Measurements from ENCODE around the gene C20orf173. TPM values are rescaled to one million over a fixed set of nuclear protein-coding genes. Genes with fewer than 3 reads are reported as not detected.

The C20orf173 gene
- total and polyA plus RNA-seq, 2 experiments from 2014 or later = not detected

DNA sequence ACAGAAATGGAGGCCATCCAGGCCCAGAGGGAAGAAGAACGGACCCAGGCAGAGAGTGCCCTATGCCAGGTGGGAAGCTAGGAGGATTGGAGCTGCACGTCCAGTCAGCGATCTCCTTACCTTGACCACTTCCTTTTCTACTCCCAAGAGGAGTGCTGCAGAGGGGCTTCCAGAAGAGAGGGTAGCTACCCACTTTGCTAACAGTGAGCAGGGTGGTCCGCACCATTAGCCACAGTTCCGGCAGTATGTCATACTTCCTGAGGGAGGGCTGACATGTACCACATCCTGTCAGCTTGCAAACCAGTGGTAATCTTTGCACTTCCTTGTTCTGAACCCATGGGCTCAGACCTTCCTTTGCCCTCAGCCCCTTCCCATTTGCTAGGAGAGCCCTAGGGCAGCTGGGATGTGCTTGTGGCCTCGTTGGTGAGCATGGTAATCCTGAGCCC is 38.7 kb downstream of the C20orf173 start:
- H3K4me3 ChIP-seq = no peak overlapping the region
- H4K20me1 ChIP-seq (ENCODE audit: insufficient read depth) = no peaks in the 10 kb centered on the region
- no peaks in the 10 kb centered on the region for H3K27me3 ChIP-seq (replicated peaks; ENCODE audit: insufficient read depth)
- no peaks in the 10 kb centered on the region for H3K79me2 ChIP-seq (ENCODE audit: insufficient read depth)
- no peaks in the 10 kb centered on the region for H3F3A ChIP-seq (ENCODE audit: insufficient read depth)
- DNase-seq = no peak
- peaks cover 13% of the 10 kb centered on the region; the same call in 1 of the 2 replicates for H3K36me3 ChIP-seq (ENCODE audit: low read depth)
- no peak for TF ChIP-seq EZH2 (IDR thresholded peaks at IDR 0.05; ENCODE audit: insufficient read depth, poor library complexity, severe bottlenecking)
- TF ChIP-seq EZH2phosphoT487 (IDR thresholded peaks at IDR 0.05; ENCODE audit: insufficient read depth, low read depth) = no peak
- H3K4me2 ChIP-seq (ENCODE audit: unreplicated experiment) = no peak overlapping the region
- H3K9me2 ChIP-seq (ENCODE audit: insufficient read depth) = no peaks in the 10 kb centered on the region
- no peak overlapping the region for H3K27ac ChIP-seq
- in situ Hi-C loops (cut with MboI) = no loop called here
- H3K9me3 ChIP-seq (ENCODE audit: low read depth) = no peaks in the 10 kb centered on the region
- WGBS, 2 experiments (ENCODE audit: low coverage in 1 of 2, low lambda C conversion rate in 2 of 2, missing lambda C conversion rate in 2 of 2) = 96 to 97% methylated on average over 6 of the region's 6 CpGs
- H2AFZ ChIP-seq = no peak overlapping the region
- no peak overlapping the region for H3K9ac ChIP-seq
- H3K4me1 ChIP-seq (ENCODE audit: insufficient read depth) = no peaks in the 10 kb centered on the region

GRCh38 chr20:35489717-35490116 is 39.7 kb downstream of the C20orf173 start:
- no peak overlapping the region for H2AFZ ChIP-seq
- no peaks in the 10 kb centered on the region for H3K27me3 ChIP-seq (replicated peaks; ENCODE audit: insufficient read depth)
- H3F3A ChIP-seq (ENCODE audit: insufficient read depth) = no peaks in the 10 kb centered on the region
- DNase-seq = no peak
- in situ Hi-C loops (cut with MboI) = no loop called here
- TF ChIP-seq EZH2phosphoT487 (IDR thresholded peaks at IDR 0.05; ENCODE audit: insufficient read depth, low read depth) (no peak), EZH2 (IDR thresholded peaks at IDR 0.05; ENCODE audit: insufficient read depth, poor library complexity, severe bottlenecking) (no peak)
- H3K36me3 ChIP-seq (ENCODE audit: low read depth) = peaks cover 8% of the 10 kb centered on the region; the same call in 1 of the 2 replicates
- no peak overlapping the region for H3K4me2 ChIP-seq (ENCODE audit: unreplicated experiment)
- no peak overlapping the region for H3K27ac ChIP-seq
- WGBS, 2 experiments (ENCODE audit: low coverage in 1 of 2, low lambda C conversion rate in 2 of 2, missing lambda C conversion rate in 2 of 2) = 94 to 98% methylated on average over 5 of the region's 5 CpGs
- H3K9me3 ChIP-seq (ENCODE audit: low read depth) = no peaks in the 10 kb centered on the region
- no peaks in the 10 kb centered on the region for H3K9me2 ChIP-seq (ENCODE audit: insufficient read depth)
- no peaks in the 10 kb centered on the region for H4K20me1 ChIP-seq (ENCODE audit: insufficient read depth)
- H3K4me1 ChIP-seq (ENCODE audit: insufficient read depth) = no peaks in the 10 kb centered on the region
- H3K9ac ChIP-seq = no peak overlapping the region
- no peak overlapping the region for H3K4me3 ChIP-seq
- H3K79me2 ChIP-seq (ENCODE audit: insufficient read depth) = no peaks in the 10 kb centered on the region

GRCh38 chr20:35487479-35487878 is 42.0 kb downstream of the C20orf173 start:
- H3K79me2 ChIP-seq (ENCODE audit: insufficient read depth) = no peaks in the 10 kb centered on the region
- H3K9me2 ChIP-seq (ENCODE audit: insufficient read depth) = no peaks in the 10 kb centered on the region
- H3K9me3 ChIP-seq (ENCODE audit: low read depth) = no peaks in the 10 kb centered on the region
- in situ Hi-C loops (cut with MboI) = no loop called here
- H3F3A ChIP-seq (ENCODE audit: insufficient read depth) = no peaks in the 10 kb centered on the region
- no peak overlapping the region for H3K4me3 ChIP-seq
- no peaks in the 10 kb centered on the region for H4K20me1 ChIP-seq (ENCODE audit: insufficient read depth)
- 97% methylated on average over 4 of the region's 4 CpGs for WGBS, 2 experiments (ENCODE audit: low coverage in 1 of 2, low lambda C conversion rate in 2 of 2, missing lambda C conversion rate in 2 of 2)
- no peak overlapping the region for H3K27ac ChIP-seq
- H3K27me3 ChIP-seq (replicated peaks; ENCODE audit: insufficient read depth) = no peaks in the 10 kb centered on the region
- H3K36me3 ChIP-seq (ENCODE audit: low read depth) = peaks cover 14% of the 10 kb centered on the region
- no peaks in the 10 kb centered on the region for H3K4me1 ChIP-seq (ENCODE audit: insufficient read depth)
- no peak overlapping the region for H3K9ac ChIP-seq
- no peak for TF ChIP-seq EZH2phosphoT487 (IDR thresholded peaks at IDR 0.05; ENCODE audit: insufficient read depth, low read depth)
- TF ChIP-seq EZH2 (IDR thresholded peaks at IDR 0.05; ENCODE audit: insufficient read depth, poor library complexity, severe bottlenecking) = no peak
- no peak overlapping the region for H2AFZ ChIP-seq
- no peak overlapping the region for H3K4me2 ChIP-seq (ENCODE audit: unreplicated experiment)
- DNase-seq = no peak

DNA sequence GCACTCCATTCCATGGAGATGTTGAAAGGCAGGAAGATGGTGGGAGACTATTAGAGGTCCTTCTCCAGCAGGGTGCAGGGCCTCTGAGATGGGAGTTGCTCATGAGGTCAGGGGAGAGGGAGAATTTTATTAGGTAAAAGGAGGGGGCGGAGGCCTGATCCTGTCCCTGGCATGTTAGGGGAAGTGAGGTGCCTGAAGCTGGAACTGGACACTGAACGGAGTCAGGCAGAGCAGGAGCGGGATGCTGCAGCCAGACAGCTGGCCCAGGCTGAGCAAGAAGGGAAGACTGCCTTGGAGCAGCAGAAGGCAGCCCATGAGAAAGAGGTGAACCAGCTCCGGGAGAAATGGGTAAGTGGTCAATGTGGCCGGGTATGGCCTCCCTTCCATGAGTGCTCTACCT is 49.7 kb downstream of the C20orf173 start:
- no peaks in the 10 kb centered on the region for H4K20me1 ChIP-seq (ENCODE audit: insufficient read depth)
- H3K9me3 ChIP-seq (ENCODE audit: low read depth) = no peaks in the 10 kb centered on the region
- no peaks in the 10 kb centered on the region for H3K9me2 ChIP-seq (ENCODE audit: insufficient read depth)
- H3K79me2 ChIP-seq (ENCODE audit: insufficient read depth) = no peaks in the 10 kb centered on the region
- H3K4me2 ChIP-seq (ENCODE audit: unreplicated experiment) = no peak overlapping the region
- H2AFZ ChIP-seq = no peak overlapping the region
- no peaks in the 10 kb centered on the region for H3F3A ChIP-seq (ENCODE audit: insufficient read depth)
- TF ChIP-seq EZH2phosphoT487 (IDR thresholded peaks at IDR 0.05; ENCODE audit: insufficient read depth, low read depth) = no peak
- no peak for TF ChIP-seq EZH2 (IDR thresholded peaks at IDR 0.05; ENCODE audit: insufficient read depth, poor library complexity, severe bottlenecking)
- H3K27me3 ChIP-seq (replicated peaks; ENCODE audit: insufficient read depth) = no peaks in the 10 kb centered on the region
- no peak overlapping the region for H3K9ac ChIP-seq
- H3K4me1 ChIP-seq (ENCODE audit: insufficient read depth) = no peaks in the 10 kb centered on the region
- no peak for DNase-seq
- WGBS, 2 experiments (ENCODE audit: low coverage in 1 of 2, low lambda C conversion rate in 2 of 2, missing lambda C conversion rate in 2 of 2) = 96 to 99% methylated on average over 5 of the region's 5 CpGs
- H3K36me3 ChIP-seq (ENCODE audit: low read depth) = peaks cover 33% of the 10 kb centered on the region
- in situ Hi-C loops (cut with MboI) = no loop called here
- H3K4me3 ChIP-seq = no peak overlapping the region
- no peak overlapping the region for H3K27ac ChIP-seq
